ENCODE results near the gene RABL2A.
"Not testable (repeated sequence)": the region's sequence is repeated elsewhere in the genome, so short reads cannot be mapped to it uniquely, and the experiment has no call there.

GRCh38 chr2:113598738-113599137, 28.3 kb upstream of the RABL2A start:
- not testable (repeated sequence) for TF ChIP-seq CTCF (IDR thresholded peaks at IDR 0.05 in 4 of 5, conservative IDR thresholded peaks at IDR 0.05 in 1 of 5); POLR2A (IDR thresholded peaks at IDR 0.05)

Data from gastrocnemius medialis (tissue), 4 donors.